PC-3 (cell line): ENCODE measurements around the gene MYO18A.

ENCODE experiments used
- CTCF ChIP-seq: fragments of 300-600 bp; sonication (generic); conservative IDR thresholded peaks from 2 replicates; pipeline ENCODE4 v1.5.1; 2017; ENCODE audit warnings: antibody characterized with exemption, low read depth, mild to moderate bottlenecking, low read length
- EZH2 ChIP-seq: fragments of 300-600 bp; sonication (generic); IDR thresholded peaks from one replicate; pipeline ENCODE4 v1.6.1; 2017; ENCODE audit warnings: antibody characterized with exemption, mild to moderate bottlenecking, low read length; ENCODE audit not compliant: unreplicated experiment

GRCh38 chr17:29021226-29021625 lies 159.0 kb downstream of the MYO18A start:
- TF ChIP-seq CTCF (no peak), EZH2 (no peak)
